Measurements from ENCODE around the gene NPIPB6.

The NPIPB6 gene

DNA sequence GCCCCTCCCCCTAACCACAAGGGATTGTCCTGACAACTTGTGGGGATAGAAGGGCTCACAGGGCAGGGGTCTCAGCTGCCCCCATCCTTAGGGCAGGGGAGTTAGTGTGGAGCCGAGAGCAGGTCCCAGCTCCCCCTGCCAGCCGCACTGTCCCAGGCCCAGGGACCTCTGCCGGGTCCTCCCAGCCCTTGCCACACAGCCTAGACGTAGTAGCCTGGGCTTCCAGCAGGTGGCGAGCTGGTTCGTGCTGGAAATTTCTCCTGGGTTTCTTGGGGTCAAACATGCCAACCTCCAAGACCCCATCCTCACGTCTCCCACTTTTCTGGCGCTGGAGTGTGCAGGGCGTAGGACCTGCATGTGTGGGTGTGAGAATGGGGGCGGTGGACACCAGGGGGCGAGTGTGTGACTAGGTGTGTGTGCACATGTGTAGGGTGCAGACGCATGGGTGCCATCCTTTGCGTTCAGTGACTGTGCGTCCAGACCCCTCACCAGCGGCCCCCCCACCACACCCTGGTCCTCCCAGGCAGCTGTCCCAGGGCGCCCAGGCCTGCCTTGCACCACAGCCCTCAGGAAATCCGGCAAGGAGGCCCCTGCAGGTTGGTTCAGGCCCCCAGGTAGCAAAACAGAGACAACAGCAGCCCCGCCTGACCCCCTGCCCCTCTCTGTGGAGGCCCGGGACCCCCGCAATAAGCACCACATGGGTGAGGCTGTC lies 41.5 kb downstream of the NPIPB6 start:
- DNase-seq = no peak

DNA sequence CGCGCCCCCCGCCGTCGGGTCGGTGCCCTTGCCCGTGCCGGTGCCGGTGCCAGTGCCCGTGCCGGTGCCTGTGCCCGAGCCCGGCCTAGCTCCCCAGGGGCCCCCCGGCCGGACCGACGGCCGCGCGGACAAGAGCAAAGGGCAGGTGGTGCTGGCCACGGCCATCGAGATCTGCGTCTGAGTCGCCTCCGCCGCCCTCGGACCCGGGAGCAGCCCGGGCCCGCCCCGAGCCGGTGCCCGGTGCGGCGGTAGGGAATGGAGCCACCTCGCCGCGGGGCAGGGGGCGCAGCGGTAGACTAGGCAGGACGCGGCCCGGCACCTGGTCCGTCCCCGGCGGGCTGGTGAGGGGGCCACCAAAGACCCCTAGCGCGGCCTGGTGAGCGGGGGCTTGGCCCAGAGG lies 42.6 kb downstream of the NPIPB6 start:
- no peak for DNase-seq

DNA sequence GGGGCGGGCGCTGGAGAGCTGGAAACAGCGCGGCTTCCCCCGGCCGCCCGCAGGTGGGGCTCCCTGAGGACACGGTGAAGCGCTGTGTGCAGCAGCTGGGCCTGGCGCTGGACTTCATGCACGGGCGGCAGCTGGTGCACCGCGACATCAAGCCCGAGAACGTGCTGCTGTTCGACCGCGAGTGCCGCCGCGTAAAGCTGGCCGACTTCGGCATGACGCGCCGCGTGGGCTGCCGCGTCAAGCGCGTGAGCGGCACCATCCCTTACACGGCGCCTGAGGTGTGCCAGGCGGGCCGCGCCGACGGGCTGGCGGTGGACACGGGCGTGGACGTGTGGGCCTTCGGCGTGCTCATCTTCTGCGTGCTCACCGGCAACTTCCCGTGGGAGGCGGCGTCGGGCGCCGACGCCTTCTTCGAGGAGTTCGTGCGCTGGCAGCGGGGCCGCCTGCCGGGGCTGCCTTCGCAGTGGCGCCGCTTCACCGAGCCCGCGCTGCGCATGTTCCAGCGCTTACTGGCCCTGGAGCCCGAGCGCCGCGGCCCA lies 43.2 kb downstream of the NPIPB6 start:
- no peak for DNase-seq

DNA sequence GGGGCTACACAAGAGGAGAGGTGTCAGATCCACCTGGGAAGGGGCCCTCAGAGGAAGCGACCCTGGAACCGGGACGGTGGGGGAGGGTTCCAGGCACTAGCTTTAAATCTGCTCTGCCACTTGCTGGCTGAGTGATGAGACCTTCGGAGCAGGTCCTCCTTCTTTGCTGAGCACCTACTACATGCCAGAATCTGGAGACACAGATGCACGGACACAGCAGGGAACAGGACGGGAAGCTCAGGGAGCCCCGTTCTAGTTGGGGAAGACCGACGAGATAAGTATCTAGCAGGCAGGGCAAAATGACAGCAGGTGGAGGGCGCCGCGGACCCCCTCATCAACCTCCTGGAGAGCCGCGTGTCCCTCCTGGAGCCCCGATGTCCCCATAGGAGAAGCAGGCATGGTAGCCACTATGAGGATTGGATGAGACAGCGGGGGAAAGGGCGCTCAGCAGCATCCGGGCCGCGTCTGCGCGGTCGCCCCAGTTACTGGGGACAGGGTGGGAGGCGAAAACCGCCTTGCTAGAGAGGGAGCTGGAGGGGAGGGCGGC lies 43.8 kb downstream of the NPIPB6 start:
- no peak for DNase-seq

DNA sequence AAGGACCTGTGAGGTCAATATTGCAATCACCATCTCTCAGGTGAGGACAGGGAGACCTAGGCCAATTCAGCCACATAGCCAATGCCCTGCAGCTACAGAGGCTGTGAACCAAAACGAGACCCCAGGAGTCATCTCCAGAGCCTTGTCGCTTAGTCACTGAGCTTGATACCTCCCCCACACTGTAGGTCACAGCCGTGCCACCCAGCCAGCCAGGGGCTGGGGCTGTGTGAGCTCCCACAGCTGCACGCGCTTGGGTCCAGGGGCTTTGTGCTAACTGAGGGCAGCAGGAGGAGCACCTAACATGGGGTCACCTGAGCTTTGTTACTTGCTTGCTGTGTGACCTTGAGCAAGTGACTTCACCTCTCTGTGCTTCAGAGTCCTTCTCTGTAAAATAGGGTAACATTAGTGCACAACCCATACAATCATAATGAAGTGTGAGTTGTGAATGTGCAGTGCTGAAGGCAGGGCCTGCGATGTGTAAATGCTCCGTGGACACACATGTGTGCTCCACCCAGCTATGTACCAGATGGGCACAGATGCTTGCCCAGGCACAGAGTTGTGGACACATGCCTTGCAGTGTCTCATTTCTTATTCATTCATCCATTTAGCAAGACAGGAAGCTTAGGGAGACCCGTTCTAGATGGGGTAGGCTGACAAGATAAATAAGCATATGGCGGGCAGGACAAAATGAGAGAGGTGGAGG lies 45.1 kb downstream of the NPIPB6 start:
- DNase-seq = no peak

DNA sequence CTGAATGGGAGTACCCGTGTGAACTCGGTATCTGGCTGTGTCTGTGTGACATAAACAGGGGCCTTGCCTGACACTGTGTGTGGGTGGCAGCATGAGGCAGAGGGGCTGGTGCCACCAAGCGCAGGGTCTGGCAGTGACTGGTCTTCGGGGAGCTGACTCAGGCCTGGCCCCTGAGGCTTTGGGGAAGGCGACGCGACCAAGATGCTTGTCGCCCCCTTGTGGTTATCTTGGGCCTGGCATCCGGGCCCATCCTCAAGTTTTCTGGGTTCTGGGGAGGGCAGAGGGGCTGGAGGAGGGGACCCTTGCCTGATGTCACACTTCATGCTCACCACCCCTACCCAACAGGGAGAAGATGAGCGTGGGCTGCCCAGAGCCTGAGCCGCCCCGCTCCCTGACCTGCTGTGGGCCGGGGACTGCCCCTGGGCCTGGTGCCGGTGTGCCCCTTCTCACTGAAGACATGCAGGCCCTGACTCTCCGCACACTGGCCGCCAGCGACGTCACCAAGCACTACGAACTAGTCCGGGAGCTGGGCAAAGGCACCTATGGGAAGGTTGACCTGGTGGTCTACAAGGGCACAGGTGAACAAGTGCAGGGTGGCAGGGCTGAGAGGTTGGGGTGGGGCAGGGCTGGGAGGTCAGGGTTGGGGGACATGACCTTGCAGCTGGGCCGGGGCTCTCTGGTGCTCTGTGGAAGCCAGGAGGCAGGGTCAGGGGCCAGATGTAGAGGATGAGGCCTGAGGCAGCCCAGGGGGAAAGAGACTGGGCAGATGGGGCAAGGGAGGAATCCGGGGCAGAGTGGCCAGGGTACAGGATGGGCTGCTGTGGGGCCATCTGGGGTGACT lies 46.0 kb downstream of the NPIPB6 start:
- DNase-seq = no peak

DNA sequence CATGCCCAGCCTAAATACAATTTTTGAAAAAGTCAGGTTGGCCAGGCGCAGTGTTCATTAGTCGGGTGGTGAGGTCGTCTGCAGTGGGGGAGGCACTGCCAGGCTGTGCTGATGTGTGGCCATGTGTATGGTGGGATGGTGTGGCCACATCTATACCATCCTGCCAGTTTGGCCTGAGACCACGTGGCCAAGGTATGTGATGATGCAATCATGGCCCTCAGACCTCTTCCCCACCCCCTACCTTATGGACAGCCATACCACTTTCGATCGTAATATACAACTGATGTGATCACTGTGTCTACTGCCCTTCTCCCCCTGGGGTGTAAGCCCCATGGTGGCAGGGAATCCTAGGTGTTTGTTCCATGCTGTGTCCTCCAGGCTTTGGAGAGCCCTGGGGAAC lies 47.3 kb downstream of the NPIPB6 start:
- DNase-seq = no peak

DNA sequence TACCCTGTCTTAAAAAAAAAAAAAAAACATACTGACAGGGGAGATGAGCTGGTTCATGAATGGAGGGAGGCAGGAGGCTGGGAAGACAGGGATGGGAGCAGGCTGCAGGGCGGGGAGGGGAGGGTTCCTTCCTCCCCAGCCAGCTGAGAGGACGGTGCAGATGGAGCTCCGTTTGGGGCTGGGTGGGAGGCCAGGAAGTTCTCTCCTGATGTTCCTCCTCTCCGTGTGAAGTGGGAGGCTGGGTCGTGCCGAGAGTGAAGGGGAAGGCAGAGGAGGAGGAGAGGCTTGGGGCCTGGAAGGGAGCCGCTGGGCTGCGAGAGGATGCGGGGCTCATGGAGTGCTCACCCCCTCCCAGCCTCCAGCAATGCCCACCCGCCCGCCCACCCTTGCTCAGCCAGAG lies 49.7 kb downstream of the NPIPB6 start:
- DNase-seq = no peak

DNA sequence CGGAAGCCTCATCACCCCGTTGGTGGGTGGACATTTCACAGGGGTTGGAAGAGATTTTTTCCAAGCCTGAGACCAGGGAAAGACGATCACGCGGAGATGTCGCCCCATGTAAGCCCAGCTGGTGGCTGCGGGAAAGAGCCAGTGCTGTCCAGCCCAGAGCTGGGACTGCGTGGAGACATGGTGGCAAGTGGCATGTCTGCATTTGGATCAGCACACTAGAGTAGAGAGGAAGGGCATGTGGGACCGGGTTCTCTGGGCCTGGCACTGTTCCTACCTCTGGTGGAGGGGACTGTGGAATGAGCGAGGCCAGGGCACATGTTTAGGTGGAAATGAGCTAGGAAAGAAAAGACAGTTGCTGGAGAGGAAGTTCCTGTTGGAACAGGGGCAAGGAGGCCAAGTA lies 51.0 kb downstream of the NPIPB6 start:
- no peak for DNase-seq

DNA sequence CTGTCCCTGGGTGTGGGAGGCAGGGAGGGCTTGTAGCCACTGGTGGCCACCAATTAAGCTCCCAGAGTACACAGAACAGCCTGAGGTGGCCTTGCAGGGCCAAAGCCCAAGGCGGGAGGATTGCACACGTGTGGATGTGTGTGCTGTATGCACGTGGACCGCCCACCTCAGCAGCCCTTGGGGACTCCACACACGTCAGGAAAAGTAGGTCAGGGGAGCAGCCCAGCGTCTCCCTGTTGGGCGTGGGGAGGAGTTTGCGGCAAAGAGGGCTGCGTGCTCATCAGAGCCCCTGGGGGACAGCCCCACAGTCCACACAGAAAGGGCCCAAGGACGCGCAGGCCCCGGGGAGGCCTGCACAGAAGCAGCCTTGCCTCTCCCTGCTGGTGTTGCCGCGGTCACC lies 51.4 kb downstream of the NPIPB6 start:
- no peak for DNase-seq

DNA sequence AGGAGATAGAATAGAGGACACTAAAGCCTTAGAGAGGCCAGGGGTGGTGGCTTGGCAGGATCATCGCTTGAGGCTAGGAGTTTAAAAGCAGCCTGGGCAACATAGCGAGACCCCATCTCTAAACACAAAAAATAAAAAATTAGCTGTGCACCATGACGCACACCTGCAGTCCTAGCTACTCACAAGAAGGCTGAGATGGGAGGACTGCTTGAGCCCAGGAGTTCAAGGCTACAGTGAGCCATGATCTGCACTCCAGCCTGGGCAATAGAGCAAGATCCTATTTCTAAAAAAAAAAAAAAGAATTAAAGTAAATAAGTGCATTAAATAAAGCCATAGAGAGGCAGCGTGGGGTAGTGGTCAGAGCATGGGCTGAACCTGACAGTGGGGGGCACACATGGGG lies 51.9 kb downstream of the NPIPB6 start:
- no peak for DNase-seq

DNA sequence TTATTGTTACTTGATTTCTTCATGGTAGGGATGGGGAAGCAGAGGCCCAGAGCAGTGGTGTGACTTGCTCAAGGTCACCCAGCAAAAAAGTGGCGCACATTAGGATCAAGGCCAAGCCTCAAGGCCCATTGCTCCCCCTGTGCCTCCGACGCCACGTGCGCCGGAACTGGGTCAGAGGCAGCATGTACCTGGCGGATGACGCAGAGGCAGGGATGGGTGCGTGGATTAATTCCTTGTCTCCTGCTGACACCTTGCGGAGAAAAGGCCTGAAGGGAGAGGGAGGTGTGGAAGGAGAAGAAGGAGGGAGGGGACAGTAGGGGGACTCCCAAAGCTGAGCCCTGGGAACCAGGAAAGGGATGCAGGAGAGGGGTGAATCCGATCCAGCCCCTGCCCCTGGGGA lies 52.5 kb downstream of the NPIPB6 start:
- DNase-seq = no peak

DNA sequence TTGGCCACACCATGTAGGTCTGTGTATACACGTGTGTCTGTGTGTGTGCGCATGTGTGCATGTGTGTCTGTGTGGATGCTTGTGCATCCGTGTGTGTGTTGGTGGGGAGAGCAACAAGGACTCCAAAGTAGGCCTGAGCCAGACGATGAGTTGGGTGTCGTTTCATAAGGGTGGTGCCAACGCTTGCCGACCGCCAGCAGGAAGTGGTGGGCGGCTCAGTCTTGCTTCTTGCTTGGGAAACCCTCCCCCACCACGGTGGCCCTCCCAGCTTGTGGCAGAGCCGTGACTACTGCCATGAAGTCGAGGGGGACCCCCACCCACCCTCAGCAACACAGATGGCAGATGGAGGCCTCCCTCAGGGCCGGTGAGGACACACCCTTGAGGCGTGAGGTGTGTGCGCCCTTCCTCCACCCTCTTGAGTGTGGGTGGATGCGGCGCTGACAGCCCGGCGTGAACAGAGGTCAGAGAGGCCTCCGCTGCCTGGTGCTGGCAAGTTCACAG lies 53.4 kb downstream of the NPIPB6 start:
- no peak for DNase-seq

DNA sequence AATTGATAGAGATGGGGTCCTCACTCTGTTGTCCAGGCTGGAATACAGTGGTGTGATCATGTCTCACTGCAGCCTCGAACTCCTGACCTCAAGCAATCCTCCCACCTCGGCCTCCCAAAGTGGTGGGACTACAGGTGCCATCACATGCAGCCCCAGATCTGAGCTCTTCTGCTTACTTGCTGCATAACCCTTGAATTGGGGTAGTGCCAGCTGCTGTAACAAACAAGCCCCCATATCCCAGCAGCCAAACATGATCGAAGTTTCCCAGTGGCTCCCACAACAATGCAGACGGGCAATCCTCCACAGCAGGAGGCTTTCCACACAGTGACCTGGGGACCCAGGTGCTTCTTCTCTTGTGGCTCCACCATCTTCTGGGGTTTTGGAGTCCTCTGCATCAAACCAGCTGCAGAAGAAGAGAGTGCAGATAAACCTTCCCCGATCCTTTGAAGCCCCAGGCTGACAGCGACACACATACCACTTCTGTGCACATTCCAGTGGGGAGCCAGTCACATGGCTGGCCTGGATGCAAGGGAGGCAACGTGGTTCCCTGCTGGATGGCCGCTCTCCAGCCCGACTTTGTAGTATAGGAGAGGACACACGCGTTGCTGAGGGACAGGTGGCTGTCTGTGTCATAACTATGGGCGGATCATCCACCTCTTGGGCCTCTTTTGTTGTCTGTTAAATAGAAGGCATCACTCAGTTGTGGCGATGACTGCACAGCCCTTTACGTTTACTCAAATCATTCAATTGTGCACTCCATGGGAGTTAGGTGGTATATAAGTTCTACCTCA lies 54.3 kb downstream of the NPIPB6 start:
- DNase-seq = no peak

DNA sequence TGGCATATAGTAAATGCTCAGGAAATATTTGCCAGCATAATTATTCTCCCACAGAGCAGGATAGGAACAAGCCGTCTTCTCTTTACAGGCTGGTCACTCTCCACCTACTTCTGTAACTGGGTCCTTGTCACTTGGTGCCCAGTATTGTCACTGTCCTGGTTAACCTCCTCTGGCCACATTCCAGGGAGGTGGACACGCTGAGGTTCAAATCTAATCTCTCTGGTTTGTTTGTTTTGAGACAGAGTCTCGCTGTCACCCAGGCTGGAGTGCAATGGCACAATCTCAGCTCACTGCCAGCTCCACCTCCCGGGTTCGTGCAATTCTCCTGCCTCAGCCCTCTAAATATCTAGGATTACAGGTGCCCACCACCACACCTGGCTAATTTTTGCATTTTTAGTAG lies 55.4 kb downstream of the NPIPB6 start:
- DNase-seq = no peak

DNA sequence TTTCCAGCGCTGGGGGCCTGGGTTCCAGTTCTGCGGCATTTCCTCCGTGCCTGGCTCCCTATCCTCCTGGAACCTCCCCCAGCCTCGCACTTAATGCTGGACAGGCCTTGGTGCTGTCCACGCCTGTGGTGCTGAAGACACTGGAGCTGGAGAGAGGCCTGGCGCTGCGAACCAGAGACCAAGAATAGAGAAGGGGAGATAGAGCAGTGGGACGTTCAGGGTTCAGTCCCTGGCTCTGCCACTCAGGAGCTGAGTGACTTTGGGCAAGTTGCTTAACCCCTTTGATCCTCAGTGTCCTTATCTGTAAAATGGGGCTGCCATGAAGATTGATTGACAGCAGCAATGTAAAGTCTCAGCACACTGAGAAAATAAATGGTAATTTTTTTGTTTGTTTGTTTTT lies 59.1 kb downstream of the NPIPB6 start:
- DNase-seq = no peak

DNA sequence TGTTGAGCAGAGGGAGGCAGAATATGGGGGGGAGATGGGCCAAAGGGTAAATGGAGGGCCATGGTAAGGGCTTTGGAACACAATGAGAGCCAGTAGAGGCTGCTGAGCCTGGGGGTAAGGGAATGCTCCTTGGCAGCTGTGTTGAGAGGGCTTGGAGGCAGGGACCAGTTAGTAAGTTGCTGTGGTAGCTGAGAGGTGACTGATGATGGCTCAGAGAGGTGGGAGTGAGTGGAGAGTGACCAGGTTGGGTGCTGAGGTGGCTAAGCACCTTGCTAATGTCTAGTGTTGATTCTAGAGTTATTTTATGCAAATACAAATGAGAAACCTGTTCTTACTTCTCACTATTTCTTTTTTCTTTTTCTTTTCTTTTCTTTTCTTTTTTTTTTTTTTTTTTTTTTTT lies 60.2 kb downstream of the NPIPB6 start:
- DNase-seq = no peak

DNA sequence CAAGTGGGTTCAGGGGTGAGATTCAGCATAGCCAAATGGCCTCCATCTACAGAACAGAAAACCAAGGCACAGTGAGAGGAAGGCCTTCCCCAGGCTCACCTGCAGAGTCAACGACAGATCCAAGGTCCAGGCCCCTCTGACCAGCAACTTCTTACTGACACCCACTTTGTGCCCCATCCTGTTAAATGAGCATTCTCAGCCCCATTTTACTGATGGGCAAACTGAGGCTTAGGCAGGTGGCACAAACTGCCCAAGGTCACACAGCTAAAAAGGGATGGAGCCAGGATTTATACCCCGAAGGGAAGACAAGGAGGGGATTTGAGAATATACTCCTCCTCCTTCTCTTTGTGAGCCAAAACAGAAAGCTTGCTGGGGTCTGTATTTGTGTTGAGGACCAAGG lies 61.7 kb downstream of the NPIPB6 start:
- DNase-seq = no peak

DNA sequence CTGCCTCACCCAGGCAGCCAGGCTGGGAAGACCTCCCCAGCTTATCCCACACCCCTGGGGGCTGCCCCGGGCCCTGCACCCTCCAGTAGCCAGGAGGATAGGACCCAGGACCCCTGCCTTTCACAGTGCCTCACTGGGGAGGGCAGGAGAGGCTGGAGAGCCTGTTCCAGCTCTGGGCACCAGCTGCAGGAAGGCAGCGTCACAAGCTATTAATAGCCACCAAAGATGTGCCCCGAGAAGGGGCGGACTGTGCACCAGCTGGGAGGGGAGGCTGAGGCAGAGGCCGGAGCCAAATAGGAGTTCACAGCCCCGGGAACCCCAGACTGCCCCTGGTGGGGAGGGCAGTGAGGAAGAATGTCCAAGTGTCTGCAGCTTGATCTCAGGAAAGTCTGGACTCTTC lies 62.2 kb downstream of the NPIPB6 start:
- DNase-seq = no peak

DNA sequence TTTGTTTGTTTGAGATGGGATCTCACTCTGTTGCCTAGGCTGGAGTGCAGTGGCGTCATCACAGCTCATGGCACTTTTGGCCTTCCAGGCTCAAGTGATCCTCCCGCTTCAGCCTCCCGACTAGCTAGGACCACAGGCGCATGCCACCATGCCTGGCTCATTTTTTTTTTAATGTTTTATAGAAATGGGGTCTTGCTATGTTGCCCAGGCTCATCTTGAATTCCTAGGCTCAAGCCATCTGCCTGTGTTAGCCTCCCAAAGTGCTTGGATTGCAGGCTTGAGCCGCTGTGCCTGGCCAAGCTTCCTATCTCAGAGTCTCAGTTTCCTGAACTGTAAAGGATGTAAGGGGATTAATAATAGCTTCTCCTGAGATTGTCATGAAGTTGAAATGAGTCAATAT lies 63.0 kb downstream of the NPIPB6 start:
- no peak for DNase-seq

DNA sequence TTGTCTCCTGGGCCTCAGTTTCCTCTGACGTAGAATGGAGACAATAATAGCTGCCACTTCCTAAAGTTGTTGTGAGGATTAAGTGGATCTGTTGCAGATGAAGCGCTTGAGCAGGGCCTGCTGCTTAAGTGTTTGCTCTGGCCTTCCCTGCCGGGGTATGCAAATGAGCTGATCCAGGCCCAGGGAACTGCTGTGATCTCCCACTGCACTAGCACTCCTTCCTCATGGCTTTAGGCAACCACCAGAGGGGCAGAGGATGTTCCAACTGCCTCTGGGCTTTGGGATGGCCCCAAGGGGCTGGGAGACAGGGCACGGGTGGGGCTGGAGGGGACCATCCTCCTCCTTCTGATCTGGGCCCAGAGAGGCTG lies 64.8 kb downstream of the NPIPB6 start:
- peak; percentile 8 for DNase-seq

DNA sequence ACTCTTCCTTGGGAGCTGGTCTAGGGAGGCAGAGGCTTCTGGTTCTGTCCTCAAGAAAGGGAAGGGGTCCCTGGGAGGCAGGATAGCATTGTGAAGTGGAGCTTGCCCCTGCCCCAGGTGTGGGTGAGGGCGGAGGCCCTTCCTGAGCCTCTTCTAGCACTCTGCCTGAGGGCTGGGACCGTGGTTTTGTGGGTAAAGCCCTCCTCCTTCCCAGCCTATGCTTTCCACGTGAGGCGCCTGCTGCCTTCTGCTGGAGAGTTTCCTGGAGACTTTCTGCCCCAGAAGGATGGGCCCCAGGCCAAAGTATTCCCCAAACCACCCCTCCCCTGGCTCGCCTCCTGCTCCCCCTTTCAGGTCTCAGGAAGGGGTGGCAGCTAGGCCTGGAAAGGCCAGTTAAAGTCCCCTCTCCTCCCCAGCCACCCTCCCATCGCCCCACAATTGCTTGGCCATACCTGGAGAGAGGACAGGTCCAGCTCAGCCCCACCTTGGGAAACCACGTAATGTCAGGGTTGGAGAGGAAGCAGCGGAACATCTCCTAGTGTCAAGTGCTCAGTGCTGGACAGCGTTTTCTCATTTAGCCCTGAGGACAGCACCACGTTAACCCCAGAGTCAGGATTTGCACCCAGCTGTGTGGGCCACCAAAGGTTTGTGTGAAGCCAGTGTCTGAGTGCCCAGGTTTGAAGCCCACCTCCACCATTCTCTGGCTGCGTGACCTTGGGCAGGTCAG lies 65.4 kb downstream of the NPIPB6 start:
- no peak for DNase-seq

Data from SHP77 treated with DMSO at 0.1 percent for 48 hours (cell line).